Caco-2 (cell line): Measurements from ENCODE around the gene ROGDI. TPM values are rescaled to one million over a fixed set of nuclear protein-coding genes. Genes with fewer than 3 reads are reported as not detected.

Source experiments
- BruUV-seq: library from RNA; stranded (reverse); fragments of 400-500 nt; replicated peaks from 2 replicates; lab custom pipeline; 2021; lab: Mats Ljungman, UMichigan
- CTCF ChIA-PET: fragments of 300-600 bp; sonication (Branson Sonifier 250); formaldehyde crosslinking; loops from one replicate; lab custom pipeline; 2022; ENCODE audit warnings: antibody characterized with exemption; lab: Charles Lee
- POLR2A ChIA-PET: fragments of 300-600 bp; sonication (Branson Sonifier 250); formaldehyde crosslinking; loops from one replicate; lab custom pipeline; 2022; ENCODE audit warnings: antibody characterized with exemption; lab: Charles Lee
- DNase-seq, 2 experiments: peaks; one replicate each; pipeline versions ENCODE4 v3.0.0 to v3.0.0-alpha.2; 2020 to 2022
- H3K27me3 ChIP-seq: replicated peaks from 2 replicates; pipeline ENCODE4 v1.6.0; 2011; ENCODE audit warnings: low read length; ENCODE audit not compliant: control insufficient read depth, insufficient read depth
- H3K36me3 ChIP-seq: 2 replicates; pipeline ENCODE4 v1.5.1; 2011; ENCODE audit warnings: low read length; ENCODE audit not compliant: control insufficient read depth, insufficient read depth
- H3K4me1 ChIP-seq: fragments of 250-450 bp; sonication (Bioruptor Pico); 2 replicates; pipeline ENCODE4 v1.5.1; 2020; ENCODE audit warnings: mild to moderate bottlenecking
- H3K4me3 ChIP-seq: 2 replicates; pipeline ENCODE4 v1.5.1; 2011; ENCODE audit warnings: low read depth, mild to moderate bottlenecking, control low read depth, low read length
- H3K9me3 ChIP-seq: fragments of 250-450 bp; sonication (Bioruptor Pico); 2 replicates; pipeline ENCODE4 v1.5.1; 2020; ENCODE audit warnings: mild to moderate bottlenecking, moderate library complexity
- H3K27ac Mint-ChIP-seq: one replicate; pipeline ENCODE4 v1.8.0; 2022; ENCODE audit warnings: mixed read lengths; ENCODE audit not compliant: unreplicated experiment
- H3K27me3 Mint-ChIP-seq: one replicate; pipeline ENCODE4 v1.8.0; 2022; ENCODE audit warnings: mixed read lengths; ENCODE audit not compliant: insufficient read depth, unreplicated experiment
- H3K36me3 Mint-ChIP-seq: one replicate; pipeline ENCODE4 v1.8.0; 2022; ENCODE audit warnings: mild to moderate bottlenecking, mixed read lengths; ENCODE audit not compliant: insufficient read depth, unreplicated experiment
- H3K4me1 Mint-ChIP-seq: one replicate; pipeline ENCODE4 v1.8.0; 2022; ENCODE audit warnings: low read depth, mixed read lengths; ENCODE audit not compliant: unreplicated experiment
- H3K4me3 Mint-ChIP-seq: one replicate; pipeline ENCODE4 v1.8.0; 2022; ENCODE audit warnings: mild to moderate bottlenecking, moderate library complexity, mixed read lengths; ENCODE audit not compliant: unreplicated experiment
- H3K9me3 Mint-ChIP-seq: one replicate; pipeline ENCODE4 v1.8.0; 2022; ENCODE audit warnings: mixed read lengths; ENCODE audit not compliant: unreplicated experiment
- intact Hi-C: fragments of 100-400 bp; cut with micrococcal nuclease; formaldehyde crosslinking; loops from one replicate; pipeline ENCODE4 v1.10.0; 2022; ENCODE audit not compliant: unreplicated experiment
- total RNA-seq: library from RNA; stranded (reverse); gene quantifications from 2 replicates; pipeline ENCODE4 v1.2.3, GENCODE V29; 2022
- TF ChIP-seq, protein P1 (sequence below), 2 experiments: fragments of 200-600 bp in 1 of 2; IDR thresholded peaks; 1 replicate in 1 of 2; 2 replicates in 1 of 2; pipeline versions ENCODE4 v1.5.1 to v1.8.0; 2011 to 2022; ENCODE audit warnings: antibody characterized with exemption in 1 of 2, control low read depth in 1 of 2, inconsistent platforms in 1 of 2, low read depth in 1 of 2, low read length in 1 of 2, mild to moderate bottlenecking in 1 of 2, moderate library complexity in 1 of 2; ENCODE audit not compliant: insufficient read depth in 1 of 2, severe bottlenecking in 1 of 2, unreplicated experiment in 1 of 2

Gene ROGDI
- total RNA-seq, 1 experiment from 2014 or later: 18.2 TPM

DNA sequence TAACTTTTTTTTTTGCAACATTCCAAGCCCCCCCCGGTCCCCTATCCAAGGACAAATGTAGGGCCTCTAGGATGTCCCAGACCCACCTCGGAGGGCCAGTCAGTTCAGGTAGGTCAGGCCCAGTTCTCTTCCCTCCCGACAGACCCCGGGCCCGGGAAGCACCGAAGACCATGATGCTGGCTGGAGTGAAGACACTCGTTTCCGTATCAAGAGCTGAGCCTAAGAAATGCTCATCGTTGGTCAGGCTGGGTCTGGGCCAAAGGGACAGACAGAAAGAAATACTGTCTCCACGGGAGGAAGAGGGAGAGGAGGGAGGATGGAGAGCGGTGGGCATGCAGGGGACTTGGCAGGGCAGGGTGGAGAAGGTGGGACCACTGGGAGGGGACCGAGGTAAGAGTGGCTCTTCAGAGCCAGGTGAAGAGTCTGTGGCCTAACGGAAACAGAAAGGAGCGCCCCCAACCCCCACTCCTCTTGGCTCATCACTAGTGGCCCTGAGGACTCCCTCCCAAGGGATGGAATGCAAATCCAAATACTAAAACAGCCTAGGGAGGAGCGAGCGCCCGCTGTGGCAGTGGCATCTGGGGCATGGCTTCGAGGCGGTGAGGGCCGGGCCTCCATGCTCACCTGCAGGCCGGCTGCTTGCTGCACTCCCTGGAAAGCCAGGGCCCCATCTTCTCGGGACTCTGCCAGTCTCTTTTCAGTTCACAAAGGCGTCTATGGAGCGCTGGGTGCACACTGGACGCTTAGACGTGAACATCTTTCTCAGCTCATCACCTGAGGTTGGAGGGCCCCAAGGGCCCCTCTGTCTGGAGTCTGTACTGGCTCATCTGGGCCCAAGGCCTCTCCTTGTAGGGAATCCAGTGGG, 1.7 kb upstream of the ROGDI start:
- no peaks in the 10 kb centered on the region for H3K9me3 ChIP-seq
- no TSS peak for BruUV-seq
- H3K4me3 Mint-ChIP-seq: peak overlapping the region; percentile 77
- no peak overlapping the region for H3K4me3 ChIP-seq
- H3K27me3 Mint-ChIP-seq: no peaks in the 10 kb centered on the region
- H3K27ac Mint-ChIP-seq: peak overlapping the region; percentile 42
- POLR2A ChIA-PET: no interaction called here
- H3K4me1 Mint-ChIP-seq: peaks cover 10% of the 10 kb centered on the region
- no peaks in the 10 kb centered on the region for H3K9me3 Mint-ChIP-seq
- no peaks in the 10 kb centered on the region for H3K27me3 ChIP-seq
- DNase-seq: no peak
- intact Hi-C loops: loop anchor here (2.0 to 5.0 kb wide), 2 partner anchors 69 to 112 kb away; partner anchors contain the start of genes ANKS3, DNAAF8 and NUDT16L1
- peaks cover 9% of the 10 kb centered on the region; the same call in 1 of the 2 replicates for H3K4me1 ChIP-seq
- H3K36me3 ChIP-seq: no peaks in the 10 kb centered on the region
- TF ChIP-seq, protein P1, sequence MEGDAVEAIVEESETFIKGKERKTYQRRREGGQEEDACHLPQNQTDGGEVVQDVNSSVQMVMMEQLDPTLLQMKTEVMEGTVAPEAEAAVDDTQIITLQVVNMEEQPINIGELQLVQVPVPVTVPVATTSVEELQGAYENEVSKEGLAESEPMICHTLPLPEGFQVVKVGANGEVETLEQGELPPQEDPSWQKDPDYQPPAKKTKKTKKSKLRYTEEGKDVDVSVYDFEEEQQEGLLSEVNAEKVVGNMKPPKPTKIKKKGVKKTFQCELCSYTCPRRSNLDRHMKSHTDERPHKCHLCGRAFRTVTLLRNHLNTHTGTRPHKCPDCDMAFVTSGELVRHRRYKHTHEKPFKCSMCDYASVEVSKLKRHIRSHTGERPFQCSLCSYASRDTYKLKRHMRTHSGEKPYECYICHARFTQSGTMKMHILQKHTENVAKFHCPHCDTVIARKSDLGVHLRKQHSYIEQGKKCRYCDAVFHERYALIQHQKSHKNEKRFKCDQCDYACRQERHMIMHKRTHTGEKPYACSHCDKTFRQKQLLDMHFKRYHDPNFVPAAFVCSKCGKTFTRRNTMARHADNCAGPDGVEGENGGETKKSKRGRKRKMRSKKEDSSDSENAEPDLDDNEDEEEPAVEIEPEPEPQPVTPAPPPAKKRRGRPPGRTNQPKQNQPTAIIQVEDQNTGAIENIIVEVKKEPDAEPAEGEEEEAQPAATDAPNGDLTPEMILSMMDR (IDR thresholded peaks at IDR 0.05; ENCODE audit: insufficient read depth in 1 of 2, low read depth in 1 of 2, low read length in 1 of 2, severe bottlenecking in 1 of 2, unreplicated experiment in 1 of 2): no peak
- CTCF ChIA-PET: interaction anchor here (1.1 kb wide), 1 partner anchor 154 kb away, joined by 5 read pairs; the partner anchor contains the start of gene SEC14L5
- H3K36me3 Mint-ChIP-seq: peaks cover 68% of the 10 kb centered on the region

DNA sequence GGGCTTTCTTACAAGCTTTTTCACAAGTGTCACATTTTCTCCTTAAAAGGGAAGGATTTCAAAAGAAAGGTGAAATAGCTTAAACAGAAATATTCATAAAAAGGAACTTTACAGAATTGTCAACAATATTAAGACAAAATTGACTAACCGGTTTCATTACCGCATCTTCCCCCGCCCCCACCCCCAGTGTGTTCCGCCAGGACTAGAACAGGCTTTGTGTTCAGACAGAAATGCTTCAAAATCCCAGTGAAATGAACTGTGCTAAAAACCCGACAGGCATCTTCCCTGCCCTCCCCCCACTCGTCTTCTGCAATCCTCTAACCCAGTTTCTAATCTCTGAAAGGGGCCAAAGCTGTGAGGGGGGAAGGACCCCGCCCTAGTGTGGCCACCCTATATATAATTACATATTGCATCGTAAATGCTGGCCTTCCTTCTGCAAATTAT, 990 bp upstream of the ROGDI start:
- DNase-seq: no peak
- H3K27ac Mint-ChIP-seq: no peak overlapping the region
- H3K27me3 ChIP-seq: no peaks in the 10 kb centered on the region
- H3K27me3 Mint-ChIP-seq: no peaks in the 10 kb centered on the region
- H3K4me1 ChIP-seq: peaks cover 9% of the 10 kb centered on the region; the same call in 1 of the 2 replicates
- POLR2A ChIA-PET: interaction anchor here (0.6 to 1.5 kb wide), 3 partner anchors 45 to 155 kb away, joined by 3 to 5 read pairs (median 5); partner anchors contain the start of gene SEC14L5
- H3K4me3 ChIP-seq: peak overlapping the region; percentile 54
- peak overlapping the region; percentile 77 for H3K4me3 Mint-ChIP-seq
- TF ChIP-seq, protein P1 (IDR thresholded peaks at IDR 0.05; ENCODE audit: insufficient read depth in 1 of 2, low read depth in 1 of 2, low read length in 1 of 2, severe bottlenecking in 1 of 2, unreplicated experiment in 1 of 2): no peak
- CTCF ChIA-PET: interaction anchor here (1.0 kb wide), 1 partner anchor 11 kb away, joined by 6 read pairs; no protein-coding TSS in a partner anchor
- H3K36me3 ChIP-seq: no peaks in the 10 kb centered on the region
- TSS peak; percentile 73 for BruUV-seq
- H3K9me3 ChIP-seq: no peaks in the 10 kb centered on the region
- intact Hi-C loops: loop anchor here (2.0 to 5.0 kb wide), 2 partner anchors 69 to 111 kb away; partner anchors contain the start of genes ANKS3, DNAAF8 and NUDT16L1
- no peaks in the 10 kb centered on the region for H3K9me3 Mint-ChIP-seq
- H3K36me3 Mint-ChIP-seq: peaks cover 61% of the 10 kb centered on the region
- peaks cover 10% of the 10 kb centered on the region for H3K4me1 Mint-ChIP-seq

DNA sequence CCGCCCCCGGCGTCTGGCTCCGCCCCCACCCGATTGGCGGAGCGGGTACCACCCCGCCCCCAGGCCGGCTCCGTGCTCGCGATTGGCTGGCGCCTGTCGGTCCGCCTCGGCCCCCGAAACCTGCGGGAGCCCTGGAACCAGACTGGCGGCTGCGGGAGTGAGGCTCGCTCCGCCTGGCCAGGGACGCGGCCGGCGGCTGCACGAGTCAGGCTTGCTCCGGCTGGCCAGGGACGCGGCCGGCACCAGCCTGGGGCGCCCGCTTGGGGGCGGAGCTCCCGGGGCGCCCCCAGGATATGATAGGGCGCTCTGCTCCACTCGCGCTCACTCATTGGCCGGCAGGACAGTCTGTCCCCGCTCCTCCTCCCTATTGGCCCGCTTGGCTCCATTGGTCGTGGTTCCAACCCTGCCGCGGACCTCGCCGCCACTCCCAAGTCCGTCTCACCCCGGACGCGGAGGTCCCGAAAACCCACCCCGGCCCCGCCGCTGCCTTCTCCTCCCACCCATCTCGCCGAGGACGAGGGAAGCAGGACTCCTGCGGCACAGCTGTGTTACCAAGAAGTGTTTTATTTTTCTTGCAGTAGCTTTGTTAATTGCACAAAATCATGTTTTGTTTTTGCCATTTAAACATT, 340 bp upstream of the ROGDI start:
- no peaks in the 10 kb centered on the region for H3K9me3 ChIP-seq
- H3K27me3 ChIP-seq: no peaks in the 10 kb centered on the region
- intact Hi-C loops: loop anchor here (1.0 to 5.0 kb wide), 3 partner anchors 34 to 110 kb away; partner anchors contain the start of genes ANKS3, DNAAF8 and NUDT16L1
- no peaks in the 10 kb centered on the region for H3K9me3 Mint-ChIP-seq
- ChIA-PET POLR2A (interaction anchor here (0.6 to 1.5 kb wide), 5 partner anchors 45 to 326 kb away, joined by 3 to 5 read pairs (median 3); partner anchors contain the start of genes DNAAF8, HMOX2 and SEC14L5), CTCF (interaction anchor here (0.5 to 1.0 kb wide), 2 partner anchors 12 to 127 kb away, joined by 6 read pairs; no protein-coding TSS in a partner anchor)
- BruUV-seq: no TSS peak
- H3K4me3 ChIP-seq: peak overlapping the region; percentile 74
- no peaks in the 10 kb centered on the region for H3K36me3 ChIP-seq
- TF ChIP-seq, protein P1 (IDR thresholded peaks at IDR 0.05; ENCODE audit: insufficient read depth in 1 of 2, low read depth in 1 of 2, low read length in 1 of 2, severe bottlenecking in 1 of 2, unreplicated experiment in 1 of 2): no peak
- H3K4me3 Mint-ChIP-seq: peak overlapping the region; percentile 77
- peaks cover 54% of the 10 kb centered on the region for H3K36me3 Mint-ChIP-seq
- peaks cover 9% of the 10 kb centered on the region; the same call in 1 of the 2 replicates for H3K4me1 ChIP-seq
- H3K4me1 Mint-ChIP-seq: peaks cover 10% of the 10 kb centered on the region
- peak overlapping the region; percentile 48 for H3K27ac Mint-ChIP-seq
- H3K27me3 Mint-ChIP-seq: no peaks in the 10 kb centered on the region
- DNase-seq: peak; percentile 94
